ENCODE data around the gene ITPR3.
A peak's percentile ranks its signal among the peaks of the same experiment; 100 is the strongest.

Gene ITPR3

DNA sequence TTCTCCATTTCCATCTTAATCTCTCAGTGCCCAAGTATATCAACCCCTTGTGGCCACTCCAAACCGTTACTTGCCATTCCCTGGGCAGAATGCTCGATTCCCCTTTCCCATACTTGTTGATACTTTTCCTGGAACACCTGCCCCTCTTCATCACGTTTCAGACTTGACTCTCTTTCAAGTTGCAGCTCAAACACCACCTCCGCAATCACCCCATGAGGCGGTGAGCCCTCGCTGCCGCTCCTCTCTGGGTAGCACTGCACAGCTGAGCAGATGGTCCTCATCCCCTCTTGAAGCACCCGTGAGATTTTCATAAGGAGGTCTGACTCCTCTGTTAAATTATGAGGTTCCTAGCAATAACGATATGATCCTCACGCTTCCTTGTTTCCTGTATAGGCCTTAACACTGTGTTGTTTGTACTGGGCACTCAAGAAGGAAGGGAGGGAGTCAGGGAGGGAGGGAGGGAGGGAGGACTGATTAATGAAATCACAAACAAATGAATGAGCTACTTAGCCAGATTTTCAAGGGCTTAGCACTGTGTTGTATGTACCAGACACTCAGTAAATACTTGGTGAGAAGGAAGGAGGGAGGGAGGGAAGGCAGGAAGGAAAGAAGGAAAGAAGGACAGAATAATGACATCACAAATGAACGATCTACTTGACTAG, 98.3 kb downstream of the ITPR3 start:
- no peak for DNase-seq (ENCODE audit: low read depth)

DNA sequence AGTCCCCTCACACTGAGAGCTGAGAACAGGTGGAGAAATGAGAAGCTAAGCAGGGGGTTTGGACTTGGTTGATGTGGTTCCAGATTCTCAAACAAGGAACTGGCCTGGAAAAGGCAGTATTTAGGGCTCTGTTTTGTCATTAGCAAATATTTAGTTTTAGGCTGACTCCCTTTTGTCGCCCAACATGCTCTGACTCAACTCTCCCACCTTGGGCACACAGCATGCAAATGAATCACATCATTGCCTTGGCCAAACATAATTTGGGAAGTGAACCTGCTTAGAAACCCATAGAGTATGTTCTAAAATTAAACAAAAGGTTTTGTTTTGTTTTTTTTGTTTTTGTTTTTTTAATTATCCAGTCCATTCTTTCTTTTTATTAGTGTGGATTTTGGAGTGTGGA, 99.9 kb downstream of the ITPR3 start:
- no peak for DNase-seq (ENCODE audit: low read depth)

DNA sequence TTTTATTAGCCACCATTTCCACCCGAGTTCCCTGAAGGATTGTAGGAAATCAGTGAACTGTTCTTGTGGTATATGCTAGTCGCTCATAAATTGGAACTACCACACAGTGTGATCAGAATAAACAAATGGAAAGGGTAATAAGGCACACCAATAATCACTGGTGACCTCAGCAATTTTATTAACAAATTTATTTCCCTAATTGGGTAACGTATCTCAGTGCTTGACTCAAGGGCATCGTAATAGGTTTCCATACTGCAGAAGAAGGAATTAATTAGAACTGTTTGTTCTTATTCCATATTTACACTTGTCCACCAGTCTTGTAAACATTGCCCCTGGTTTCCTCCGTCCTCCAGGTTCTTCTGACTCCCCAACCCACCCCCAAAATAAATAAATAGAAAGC, 100.4 kb downstream of the ITPR3 start:
- no peak for DNase-seq (ENCODE audit: low read depth)

DNA sequence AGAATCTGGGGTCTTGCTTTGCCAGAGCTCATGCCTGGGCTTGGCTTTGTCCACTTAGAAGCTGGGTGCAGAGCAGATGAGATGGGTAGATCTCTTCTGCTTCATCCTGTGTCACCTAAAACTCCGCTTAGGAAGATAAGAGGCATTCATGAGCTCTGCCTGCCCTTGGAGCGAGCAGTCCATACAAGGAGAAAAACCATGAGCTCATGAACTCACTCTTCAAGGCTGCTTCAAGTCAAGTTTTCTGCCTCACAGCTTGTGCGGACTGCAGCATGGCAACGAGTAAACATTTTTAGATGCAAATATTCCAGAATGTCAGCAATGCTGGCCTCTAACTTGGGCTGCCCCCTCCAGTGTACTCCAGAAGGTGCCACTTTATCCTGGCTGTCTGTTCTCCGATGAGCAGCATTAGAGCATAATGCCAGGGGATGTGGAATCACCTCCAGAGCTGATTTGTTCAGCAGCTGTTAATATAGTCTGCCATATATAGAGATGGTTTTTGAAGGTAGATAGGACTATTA, 101.0 kb downstream of the ITPR3 start:
- no peak for DNase-seq (ENCODE audit: low read depth)

DNA sequence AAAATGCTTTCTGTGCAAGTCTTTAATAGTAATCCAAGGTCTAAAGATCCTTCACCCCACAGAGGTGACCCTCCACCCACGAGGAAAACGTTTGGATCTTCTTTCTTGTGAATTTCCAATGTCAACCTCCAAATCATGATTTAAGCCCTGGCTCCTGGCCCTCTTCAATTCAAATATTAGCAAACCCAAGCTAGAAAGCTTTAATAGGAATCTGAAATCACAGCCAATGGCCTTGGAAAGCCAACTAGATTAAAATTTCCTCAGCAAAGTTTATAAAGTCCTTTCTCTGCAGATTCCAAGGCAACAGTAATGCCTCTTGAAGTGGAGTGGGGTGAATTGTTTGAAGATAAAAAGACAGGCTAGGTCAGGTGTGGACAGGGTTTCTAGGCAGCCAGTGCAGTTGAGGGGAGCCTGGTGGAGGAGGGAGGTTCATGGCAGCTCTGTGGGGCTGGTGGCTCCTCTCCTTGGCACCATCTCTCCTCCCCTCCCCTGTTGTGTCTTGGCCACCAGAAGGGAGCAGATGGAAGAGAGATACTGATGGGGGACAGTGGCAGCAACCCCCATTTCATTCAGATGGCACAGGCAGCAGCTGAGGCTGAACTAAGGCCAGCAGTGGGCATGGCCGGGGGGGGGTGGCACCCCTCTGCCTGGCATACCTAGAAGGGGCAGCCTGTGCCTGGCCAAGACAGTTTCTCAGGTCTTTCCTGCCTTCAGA, 102.4 kb downstream of the ITPR3 start:
- no peak for DNase-seq (ENCODE audit: low read depth)

DNA sequence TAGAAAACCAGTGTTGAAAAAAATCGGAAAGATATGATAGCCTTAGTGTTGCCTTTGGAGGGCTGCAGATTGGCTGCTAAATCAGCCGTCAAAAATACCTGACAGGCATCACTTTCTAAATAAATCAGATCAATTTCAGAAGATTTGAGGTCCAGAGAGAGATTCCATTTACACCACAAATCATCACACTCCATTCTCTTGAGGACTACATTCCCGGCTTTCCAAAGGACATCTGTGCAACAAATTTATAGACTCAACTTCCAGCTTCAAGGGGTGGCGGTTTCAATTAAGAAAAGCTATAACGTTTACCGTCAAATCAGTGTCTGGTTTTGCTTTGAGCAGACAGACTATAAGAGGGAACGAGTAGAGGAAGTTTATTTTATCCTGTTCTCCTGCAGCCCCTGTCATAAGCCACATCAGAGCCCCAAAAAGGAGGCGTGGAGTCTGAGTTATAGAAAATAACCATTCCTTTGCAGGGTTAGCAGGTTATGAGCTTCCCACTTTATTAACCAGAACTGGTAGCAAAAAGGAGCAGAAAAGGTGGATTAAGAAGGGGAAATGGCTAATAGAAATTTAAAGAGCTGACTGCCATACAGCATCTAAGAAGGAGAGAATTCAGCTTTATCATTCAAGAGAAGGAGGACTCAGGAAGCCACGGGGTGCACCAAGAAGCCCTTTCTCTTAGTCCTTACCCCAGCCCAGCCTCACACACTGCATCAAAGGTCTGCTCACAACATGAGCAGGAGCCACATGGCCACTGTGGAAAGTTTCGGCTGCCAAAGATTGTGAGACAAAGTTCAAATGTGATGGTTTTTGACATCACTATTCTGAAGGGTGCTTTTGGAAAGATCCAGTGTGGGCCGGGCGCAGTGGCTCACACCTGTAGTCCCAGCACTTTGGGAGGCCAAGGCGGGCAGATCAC, 103.2 kb downstream of the ITPR3 start:
- DNase-seq (ENCODE audit: low read depth) = no peak

DNA sequence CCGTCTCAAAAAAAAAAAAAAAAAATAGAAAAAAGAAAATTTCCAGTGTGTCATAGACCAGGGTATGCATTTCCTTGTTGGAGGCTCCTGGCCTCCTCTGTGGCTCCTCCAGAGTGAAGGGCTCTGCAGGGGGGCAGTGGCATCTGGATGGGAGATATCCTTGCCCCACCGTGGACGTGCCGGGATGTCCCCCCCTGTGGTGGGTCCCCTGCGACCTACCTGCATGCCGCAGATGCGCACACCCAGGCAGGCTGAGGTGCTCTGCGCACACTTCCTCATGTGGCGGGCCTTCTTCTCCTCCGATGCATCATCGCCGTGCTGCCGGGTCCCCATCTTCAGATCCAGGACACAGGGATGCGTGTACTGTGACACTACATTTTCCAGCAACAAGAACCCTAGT, 104.1 kb downstream of the ITPR3 start:
- no peak for DNase-seq (ENCODE audit: low read depth)

DNA sequence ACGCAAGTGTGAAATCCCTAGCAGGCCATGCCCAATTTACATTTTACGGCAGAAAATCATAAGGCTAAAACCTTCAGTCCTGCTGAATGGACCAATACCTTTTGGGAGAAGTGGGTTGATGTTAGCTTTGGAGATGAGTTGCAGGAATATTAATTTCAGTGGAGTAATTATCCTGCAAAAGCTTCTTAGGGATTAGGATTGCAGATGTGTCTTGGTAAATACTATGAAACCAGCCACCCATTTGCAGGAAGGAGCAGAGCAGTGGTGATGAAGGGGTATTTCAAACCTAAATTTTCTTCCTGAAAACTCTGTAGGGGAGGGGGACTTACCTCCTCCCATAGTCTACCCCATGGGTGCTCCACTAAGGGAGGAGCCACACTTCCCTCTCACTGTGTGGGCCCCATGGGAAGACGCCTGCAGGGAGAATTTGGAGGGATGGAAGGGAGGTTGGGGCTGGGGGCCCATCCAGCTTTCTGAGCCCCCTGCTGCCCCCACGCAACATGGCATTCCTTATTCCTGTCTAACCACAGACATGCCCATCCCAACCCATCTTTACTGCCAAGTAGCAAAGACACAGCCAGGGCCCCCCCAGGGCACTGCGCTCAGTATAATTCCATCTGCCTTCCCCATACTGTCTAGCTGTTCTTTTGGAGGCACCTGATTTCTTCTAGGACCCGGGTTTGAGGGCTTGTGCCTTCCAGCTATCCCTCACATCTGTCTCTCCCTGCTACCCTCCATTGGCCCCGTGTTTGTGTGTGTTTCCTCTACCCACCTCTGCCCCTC, 105.0 kb downstream of the ITPR3 start:
- no peak for DNase-seq (ENCODE audit: low read depth)

DNA sequence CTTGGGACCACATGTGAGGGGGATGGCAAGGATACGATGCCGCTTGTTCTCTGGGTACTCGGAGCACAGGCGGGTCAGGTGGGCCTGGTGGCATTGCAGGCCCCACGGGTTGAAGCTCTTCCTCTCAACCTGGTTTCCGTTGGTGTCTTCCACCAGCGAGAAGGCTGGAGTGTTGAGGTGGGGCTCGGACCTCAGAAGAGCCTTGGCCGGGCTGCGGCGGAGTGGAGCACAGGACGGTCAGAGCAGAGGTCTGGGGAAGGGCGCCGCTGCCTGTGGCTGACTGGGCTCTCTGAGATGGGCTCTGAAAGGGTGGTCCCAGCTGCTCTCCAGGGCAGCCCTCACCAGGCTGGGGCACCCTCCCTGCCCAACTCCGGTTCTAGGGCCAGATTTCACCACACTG, 105.6 kb downstream of the ITPR3 start:
- no peak for DNase-seq (ENCODE audit: low read depth)

DNA sequence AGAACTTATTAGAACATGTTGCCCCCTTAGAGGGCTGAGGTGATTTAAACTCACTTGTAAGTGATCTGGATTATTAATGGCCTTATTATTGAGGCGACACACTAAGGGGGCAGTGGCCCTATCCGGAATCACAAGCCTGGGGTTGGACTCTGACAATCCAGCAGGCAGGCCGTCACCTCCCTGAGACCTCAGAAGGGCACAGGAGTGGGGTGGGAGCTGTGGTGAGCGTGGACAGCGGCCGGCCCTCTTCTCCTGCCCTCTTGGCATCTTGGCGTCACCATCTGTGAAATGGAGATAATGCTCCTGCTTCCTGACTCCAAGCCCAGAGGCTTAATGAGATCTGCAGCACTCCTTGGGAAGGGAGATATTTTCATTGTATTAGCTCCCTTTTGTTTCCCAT, 106.0 kb downstream of the ITPR3 start:
- DNase-seq (ENCODE audit: low read depth) = no peak

DNA sequence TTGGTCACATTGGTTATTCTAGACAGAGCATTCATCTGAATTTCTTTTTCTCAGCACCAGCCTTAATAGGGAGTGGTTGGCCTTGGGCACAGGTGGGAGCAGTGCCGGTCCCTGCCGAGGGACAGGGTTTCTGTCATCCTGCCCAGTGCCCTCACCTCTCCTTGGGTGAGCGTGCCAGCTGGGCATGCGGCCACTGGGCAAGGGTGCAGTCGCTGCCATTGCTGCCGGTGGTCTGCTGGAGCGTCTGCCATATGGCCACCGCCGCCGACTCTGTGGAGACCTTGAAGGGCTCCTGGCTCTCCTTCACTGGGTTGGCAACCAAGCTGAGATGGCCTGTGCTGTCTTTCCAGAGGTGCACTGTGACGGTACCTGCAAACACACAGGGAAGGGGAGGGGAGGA, 106.8 kb downstream of the ITPR3 start:
- DNase-seq (ENCODE audit: low read depth) = no peak

DNA sequence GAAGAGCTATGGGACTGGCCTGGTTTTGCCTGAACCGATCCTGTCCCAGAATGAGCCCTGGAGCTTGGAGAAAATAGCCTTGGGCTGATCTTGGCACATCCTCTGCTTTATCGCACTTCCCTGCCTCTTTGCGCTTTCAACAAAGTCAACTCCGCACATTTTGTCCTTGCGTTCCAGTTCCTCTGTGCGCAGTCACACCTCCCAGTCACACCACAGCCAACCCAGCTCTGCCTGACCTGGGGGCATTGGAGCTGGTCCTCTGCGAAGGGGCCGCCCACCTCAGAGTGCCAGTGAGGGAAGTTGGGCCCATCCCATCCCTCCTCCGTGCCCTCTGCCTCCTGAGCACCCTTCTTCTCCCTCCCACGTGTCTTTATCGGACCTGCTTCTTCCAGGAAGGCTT, 107.3 kb downstream of the ITPR3 start:
- no peak for DNase-seq (ENCODE audit: low read depth)

DNA sequence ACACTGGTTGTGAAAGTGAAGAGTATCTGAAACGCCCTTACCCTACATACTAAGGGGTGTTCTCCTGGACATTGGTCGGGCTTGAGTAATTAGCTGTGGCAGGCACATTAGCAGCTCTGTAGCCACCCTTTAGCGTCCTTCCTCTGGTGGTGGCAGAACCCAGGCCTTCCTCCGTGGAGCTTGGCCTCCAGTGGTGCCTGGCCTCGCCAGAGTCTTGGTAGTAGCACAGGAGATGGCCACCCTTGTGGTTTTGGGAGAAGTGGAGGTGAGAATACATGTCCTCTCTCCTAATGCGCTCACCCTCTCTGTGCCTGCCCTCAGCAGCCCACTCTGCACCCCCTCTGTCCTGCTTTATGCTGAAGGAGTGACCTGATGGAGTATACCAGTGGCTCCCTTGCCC, 107.9 kb downstream of the ITPR3 start:
- no peak for DNase-seq (ENCODE audit: low read depth)

DNA sequence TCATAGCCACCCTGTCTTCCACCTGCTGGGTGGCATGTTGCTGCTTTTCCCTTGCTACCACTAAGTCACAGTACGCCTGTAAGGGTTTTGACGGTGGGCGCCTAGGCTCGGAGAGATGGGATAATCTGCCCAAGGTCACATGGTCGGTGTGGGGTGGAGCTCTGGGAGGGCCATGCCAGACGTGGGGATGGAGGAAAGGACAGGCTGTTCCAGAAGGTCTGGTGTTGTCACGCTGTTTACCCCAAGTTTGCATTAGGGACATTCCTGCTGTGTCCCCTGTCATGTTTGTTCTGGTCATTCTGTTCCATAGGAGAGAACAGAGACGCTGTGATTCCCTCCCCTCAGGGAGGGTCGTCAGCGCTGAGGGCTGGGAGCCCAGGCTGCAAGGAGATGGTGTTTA, 109.5 kb downstream of the ITPR3 start:
- DNase-seq (ENCODE audit: low read depth) = no peak

DNA sequence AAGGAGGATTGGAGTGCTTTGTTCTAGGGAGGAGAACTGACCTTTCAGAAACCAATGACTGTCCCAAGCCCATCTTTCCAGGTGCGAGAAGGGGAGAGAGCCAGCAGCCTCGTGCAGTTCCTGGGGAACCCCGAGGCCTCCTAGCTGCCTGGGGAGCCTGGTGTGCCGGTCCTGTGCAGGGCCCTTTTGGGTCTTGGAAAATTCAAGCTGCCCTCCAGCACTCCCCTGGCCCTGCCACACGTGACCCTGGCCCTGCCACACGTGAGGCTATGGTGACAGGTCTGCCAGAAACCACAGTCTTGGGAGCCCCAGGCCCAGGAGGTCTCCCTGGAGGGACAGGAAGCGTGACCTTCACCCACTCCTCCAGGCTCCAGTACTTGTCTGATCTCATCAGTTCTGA, 109.9 kb downstream of the ITPR3 start:
- no peak for DNase-seq (ENCODE audit: low read depth)

DNA sequence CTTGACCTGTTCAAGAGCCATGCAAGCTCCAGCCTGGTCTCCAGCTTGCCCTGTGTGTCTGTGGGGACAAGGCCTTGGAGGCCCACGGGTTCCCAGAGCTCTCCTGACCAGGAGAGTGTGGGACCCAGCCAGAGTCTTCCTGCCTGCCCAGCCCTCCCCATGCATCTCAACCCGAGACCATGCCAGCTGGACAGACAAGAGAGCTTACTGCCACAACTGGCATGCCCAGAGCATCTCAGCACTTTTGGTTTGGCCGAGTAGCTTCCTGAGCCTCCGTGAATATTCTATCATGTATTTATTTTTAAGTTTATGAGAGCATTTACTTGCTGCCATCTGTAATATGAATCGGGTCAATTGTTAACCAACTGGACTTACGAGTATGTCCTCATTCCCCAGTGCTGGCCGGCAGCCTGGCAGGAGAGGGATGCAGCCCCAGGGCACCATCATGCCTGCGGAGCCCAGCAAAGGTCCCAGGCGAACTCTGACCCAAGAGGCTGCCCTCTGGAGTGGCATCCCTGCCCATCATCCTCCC, 110.7 kb downstream of the ITPR3 start:
- no peak for DNase-seq (ENCODE audit: low read depth)

DNA sequence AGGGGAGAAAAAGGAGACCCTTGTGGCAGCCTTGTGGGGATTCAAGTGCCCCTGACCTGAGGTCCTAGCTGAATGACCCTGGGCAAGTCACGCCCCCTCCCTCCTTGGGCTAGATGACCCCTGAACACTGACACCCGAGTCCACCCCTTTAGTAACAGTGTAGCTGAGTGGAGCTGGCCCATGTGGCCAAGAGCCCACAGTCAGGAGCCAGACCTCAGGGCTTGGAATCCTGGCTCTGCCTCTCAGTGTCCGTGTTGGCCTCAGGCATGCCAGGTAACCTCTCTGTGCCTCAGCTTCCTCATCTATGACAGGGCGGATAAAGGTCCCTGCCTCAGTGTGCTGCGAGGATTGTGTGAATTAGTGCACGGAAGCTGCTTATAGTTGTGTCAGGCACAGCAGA, 111.3 kb downstream of the ITPR3 start:
- no peak for DNase-seq (ENCODE audit: low read depth)

DNA sequence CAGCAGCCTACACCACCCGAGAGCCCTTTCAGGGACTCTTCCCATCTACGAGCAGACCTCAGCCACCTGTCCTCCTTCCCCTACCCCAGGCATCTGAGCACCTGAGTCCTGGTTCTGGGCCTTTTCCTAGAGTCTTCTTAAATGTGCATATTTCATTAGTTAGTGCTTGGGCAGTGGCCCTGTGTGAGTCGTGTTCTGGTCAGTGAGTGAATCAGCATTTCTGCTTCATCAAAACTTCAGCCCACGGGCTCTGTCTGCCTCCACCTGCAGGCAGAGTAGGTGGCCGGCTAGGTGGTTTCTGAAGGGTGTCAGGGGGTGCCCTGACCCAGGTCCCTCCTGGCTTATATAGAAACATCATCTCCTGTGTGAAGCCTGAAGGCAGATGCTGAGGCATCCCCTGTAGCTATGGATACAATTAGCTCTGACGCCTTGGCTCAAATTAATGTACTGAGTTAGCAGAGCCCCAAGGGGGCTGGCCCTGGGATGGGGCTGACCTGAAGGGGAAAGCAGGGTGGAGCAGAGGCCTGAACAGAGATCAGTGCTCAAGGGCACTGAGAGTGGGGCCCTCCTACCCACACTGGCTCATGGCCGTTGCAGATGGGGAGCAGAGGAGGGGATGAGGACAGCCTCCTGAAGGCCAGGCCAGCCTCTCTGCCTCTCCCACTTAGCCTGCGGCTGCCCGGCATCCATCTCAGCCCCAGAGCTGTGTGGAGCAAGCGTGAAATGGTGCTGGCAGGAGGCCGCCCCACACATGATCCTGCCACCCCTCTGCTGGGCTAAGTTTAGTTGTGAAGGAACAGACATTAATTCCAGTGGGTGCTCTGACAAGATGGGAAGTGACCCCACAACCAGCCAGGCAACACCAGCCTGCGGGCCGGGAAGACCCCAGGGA, 111.9 kb downstream of the ITPR3 start:
- peak; percentile 12 for DNase-seq (ENCODE audit: low read depth)

DNA sequence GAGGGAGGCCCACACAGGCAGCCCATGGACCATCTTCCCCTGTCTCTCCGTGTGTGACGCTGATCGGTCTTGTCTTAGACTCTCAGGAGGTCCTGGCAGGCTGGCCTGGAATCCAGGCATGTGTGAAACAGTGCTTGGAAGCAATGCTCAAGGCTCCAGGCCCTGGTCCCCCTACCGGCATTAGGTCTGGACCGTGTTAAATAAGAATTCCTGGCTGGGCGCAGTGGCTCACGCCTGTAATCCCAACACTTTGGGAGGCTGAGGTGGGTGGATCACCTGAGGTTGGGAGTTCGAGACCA, 112.5 kb downstream of the ITPR3 start:
- no peak for DNase-seq (ENCODE audit: low read depth)

DNA sequence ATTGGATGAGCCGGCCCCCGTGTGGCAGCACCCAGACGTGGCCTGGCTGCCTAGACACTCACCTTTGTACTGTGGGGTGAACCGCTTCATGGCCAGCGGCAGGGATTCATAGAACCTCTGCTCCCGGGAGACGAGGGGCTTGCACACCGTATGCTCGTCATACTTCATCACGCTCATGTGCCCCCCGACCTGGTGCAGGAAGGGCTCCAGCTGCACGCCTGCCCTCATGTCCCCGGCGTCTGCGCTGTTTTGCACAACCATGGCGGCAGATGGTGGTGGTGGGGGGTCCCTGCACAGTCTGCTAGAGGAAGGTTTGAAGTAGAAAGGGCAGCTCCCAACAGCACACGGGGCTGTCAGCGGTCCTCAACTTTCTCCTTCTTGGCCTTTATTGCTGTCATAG, 114.1 kb downstream of the ITPR3 start:
- no peak for DNase-seq (ENCODE audit: low read depth)
